MCF 10A (cell line): ENCODE measurements around the gene COL7A1. TPM values are rescaled to one million over a fixed set of nuclear protein-coding genes. Genes with fewer than 3 reads are reported as not detected.
A peak's percentile ranks its signal among the peaks of the same experiment; 100 is the strongest.

Experiments used
- BruUV-seq: library from RNA; stranded (reverse); fragments of 400-500 nt; replicated peaks from 2 replicates; lab custom pipeline; 2021; lab: Mats Ljungman, UMichigan
- CTCF ChIA-PET: fragments of 300-600 bp; sonication (Branson Sonifier 250); formaldehyde crosslinking; extraction: SDS; loops from one replicate; lab custom pipeline; 2021; ENCODE audit warnings: antibody characterized with exemption, inconsistent platforms; lab: Yijun Ruan, JAX
- POLR2A ChIA-PET: fragments of 300-600, 350-650 bp; sonication (Branson Sonifier 250); formaldehyde crosslinking; extraction: SDS; loops from one replicate; lab custom pipeline; 2020; ENCODE audit warnings: antibody characterized with exemption, inconsistent platforms; lab: Yijun Ruan, JAX
- DNase-seq: peaks from one replicate; pipeline ENCODE4 v3.0.0-alpha.2; 2018; ENCODE audit not compliant: unreplicated experiment
- H3K27ac Mint-ChIP-seq: one replicate; pipeline ENCODE4 v1.8.0; 2022; ENCODE audit warnings: mild to moderate bottlenecking, low read depth, mixed read lengths; ENCODE audit not compliant: unreplicated experiment
- H3K27me3 Mint-ChIP-seq: one replicate; pipeline ENCODE4 v1.8.0; 2022; ENCODE audit warnings: mixed read lengths; ENCODE audit not compliant: insufficient read depth, unreplicated experiment
- H3K36me3 Mint-ChIP-seq: one replicate; pipeline ENCODE4 v1.8.0; 2022; ENCODE audit warnings: mild to moderate bottlenecking, moderate library complexity, mixed read lengths; ENCODE audit not compliant: insufficient read depth, unreplicated experiment
- H3K4me1 Mint-ChIP-seq: one replicate; pipeline ENCODE4 v1.8.0; 2022; ENCODE audit warnings: mixed read lengths; ENCODE audit not compliant: insufficient read depth, unreplicated experiment
- H3K4me3 Mint-ChIP-seq: one replicate; pipeline ENCODE4 v1.8.0; 2022; ENCODE audit warnings: mild to moderate bottlenecking, moderate library complexity, mixed read lengths; ENCODE audit not compliant: unreplicated experiment
- H3K9me3 Mint-ChIP-seq: one replicate; pipeline ENCODE4 v1.8.0; 2022; ENCODE audit warnings: mixed read lengths; ENCODE audit not compliant: unreplicated experiment
- intact Hi-C: fragments of 100-400 bp; cut with micrococcal nuclease; formaldehyde crosslinking; loops from 2 replicates; pipeline ENCODE4 v1.14.1; 2022
- total RNA-seq: library from RNA; stranded (reverse); gene quantifications from 2 replicates; pipeline ENCODE4 v1.2.3, GENCODE V29; 2022
- TF ChIP-seq, protein P1 (sequence below): fragments of 200-600 bp; IDR thresholded peaks from one replicate; pipeline ENCODE4 v1.8.0; 2022; ENCODE audit warnings: antibody characterized with exemption, mild to moderate bottlenecking; ENCODE audit not compliant: unreplicated experiment

COL7A1 gene
- total RNA-seq, 1 experiment from 2014 or later, result 60.5 TPM

GRCh38 chr3:48528754-48529153, 66.4 kb downstream of the COL7A1 start:
- DNase-seq, result peak; percentile 6
- CTCF ChIA-PET, result interaction anchor here (0.6 to 1.0 kb wide), 6 partner anchors 16 to 262 kb away, joined by 3 to 5 read pairs (median 3); partner anchors contain the start of gene PFKFB4
- Mint-ChIP-seq H3K4me1 (peaks cover 5% of the 10 kb centered on the region), H3K9me3 (no peaks in the 10 kb centered on the region), H3K4me3 (no peak overlapping the region), H3K27me3 (no peaks in the 10 kb centered on the region), H3K27ac (no peak overlapping the region), H3K36me3 (peaks cover 23% of the 10 kb centered on the region)
- TF ChIP-seq, protein P1, sequence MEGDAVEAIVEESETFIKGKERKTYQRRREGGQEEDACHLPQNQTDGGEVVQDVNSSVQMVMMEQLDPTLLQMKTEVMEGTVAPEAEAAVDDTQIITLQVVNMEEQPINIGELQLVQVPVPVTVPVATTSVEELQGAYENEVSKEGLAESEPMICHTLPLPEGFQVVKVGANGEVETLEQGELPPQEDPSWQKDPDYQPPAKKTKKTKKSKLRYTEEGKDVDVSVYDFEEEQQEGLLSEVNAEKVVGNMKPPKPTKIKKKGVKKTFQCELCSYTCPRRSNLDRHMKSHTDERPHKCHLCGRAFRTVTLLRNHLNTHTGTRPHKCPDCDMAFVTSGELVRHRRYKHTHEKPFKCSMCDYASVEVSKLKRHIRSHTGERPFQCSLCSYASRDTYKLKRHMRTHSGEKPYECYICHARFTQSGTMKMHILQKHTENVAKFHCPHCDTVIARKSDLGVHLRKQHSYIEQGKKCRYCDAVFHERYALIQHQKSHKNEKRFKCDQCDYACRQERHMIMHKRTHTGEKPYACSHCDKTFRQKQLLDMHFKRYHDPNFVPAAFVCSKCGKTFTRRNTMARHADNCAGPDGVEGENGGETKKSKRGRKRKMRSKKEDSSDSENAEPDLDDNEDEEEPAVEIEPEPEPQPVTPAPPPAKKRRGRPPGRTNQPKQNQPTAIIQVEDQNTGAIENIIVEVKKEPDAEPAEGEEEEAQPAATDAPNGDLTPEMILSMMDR, result no peak
- POLR2A ChIA-PET, result interaction anchor here (0.6 to 1.1 kb wide), 3 partner anchors 63 to 88 kb away, joined by 3 read pairs; partner anchors contain the start of gene ATRIP
- BruUV-seq, result no TSS peak
- intact Hi-C loops, result no loop called here

- intact Hi-C loops, result no loop called here
- no peaks in the 10 kb centered on the region for H3K9me3 Mint-ChIP-seq
- BruUV-seq, result no TSS peak
- no peaks in the 10 kb centered on the region for H3K27me3 Mint-ChIP-seq
- H3K4me3 Mint-ChIP-seq, result no peak overlapping the region
- peaks cover 23% of the 10 kb centered on the region for H3K36me3 Mint-ChIP-seq
- TF ChIP-seq, protein P1, result no peak
- no peak overlapping the region for H3K27ac Mint-ChIP-seq
- CTCF ChIA-PET, result interaction anchor here (0.6 kb wide), 1 partner anchor 262 kb away, joined by 3 read pairs; no protein-coding TSS in a partner anchor
- DNase-seq, result no peak
- H3K4me1 Mint-ChIP-seq, result peaks cover 5% of the 10 kb centered on the region
- POLR2A ChIA-PET, result interaction anchor here (0.6 kb wide), 1 partner anchor 87 kb away, joined by 3 read pairs; no protein-coding TSS in a partner anchor
Observed at GRCh38 chr3:48528048-48528447, 67.1 kb downstream of the COL7A1 start.

DNA sequence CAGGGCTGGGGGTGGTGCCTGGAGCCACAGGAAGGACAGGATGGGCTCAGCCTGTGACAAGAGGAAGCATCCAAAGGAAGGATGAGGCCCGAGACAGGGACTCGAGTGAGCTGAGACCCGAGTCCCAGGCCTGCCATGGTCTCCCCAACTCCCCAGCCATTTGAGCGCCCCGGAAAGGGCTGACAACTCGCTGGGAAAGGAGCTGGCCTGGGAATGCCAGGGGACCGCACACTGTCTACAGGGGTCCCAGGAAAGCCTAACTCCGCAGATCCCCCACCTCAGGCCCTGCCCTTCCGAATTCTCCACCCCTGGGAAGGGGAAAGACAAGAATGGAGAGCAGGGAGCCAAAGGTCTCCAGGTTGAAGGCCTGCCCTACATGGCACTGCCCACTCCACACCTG, 70.2 kb downstream of the COL7A1 start:
- TF ChIP-seq, protein P1, result no peak
- Mint-ChIP-seq H3K9me3 (no peaks in the 10 kb centered on the region), H3K4me1 (peaks cover 5% of the 10 kb centered on the region), H3K27me3 (no peaks in the 10 kb centered on the region), H3K27ac (no peak overlapping the region), H3K36me3 (peaks cover 29% of the 10 kb centered on the region), H3K4me3 (no peak overlapping the region)
- intact Hi-C loops, result no loop called here
- BruUV-seq, result no TSS peak
- POLR2A ChIA-PET, result no interaction called here
- no peak for DNase-seq
- CTCF ChIA-PET, result no interaction called here

GRCh38 chr3:48521635-48522034, 73.5 kb downstream of the COL7A1 start:
- peaks cover 18% of the 10 kb centered on the region for H3K36me3 Mint-ChIP-seq
- CTCF ChIA-PET, result no interaction called here
- H3K27me3 Mint-ChIP-seq, result no peaks in the 10 kb centered on the region
- H3K9me3 Mint-ChIP-seq, result no peaks in the 10 kb centered on the region
- POLR2A ChIA-PET, result no interaction called here
- no peaks in the 10 kb centered on the region for H3K4me1 Mint-ChIP-seq
- DNase-seq, result no peak
- no peak overlapping the region for H3K27ac Mint-ChIP-seq
- TF ChIP-seq, protein P1, result no peak
- no TSS peak for BruUV-seq
- intact Hi-C loops, result no loop called here
- H3K4me3 Mint-ChIP-seq, result no peak overlapping the region
